ENCODE results near the gene CHCHD6.

The CHCHD6 gene

DNA sequence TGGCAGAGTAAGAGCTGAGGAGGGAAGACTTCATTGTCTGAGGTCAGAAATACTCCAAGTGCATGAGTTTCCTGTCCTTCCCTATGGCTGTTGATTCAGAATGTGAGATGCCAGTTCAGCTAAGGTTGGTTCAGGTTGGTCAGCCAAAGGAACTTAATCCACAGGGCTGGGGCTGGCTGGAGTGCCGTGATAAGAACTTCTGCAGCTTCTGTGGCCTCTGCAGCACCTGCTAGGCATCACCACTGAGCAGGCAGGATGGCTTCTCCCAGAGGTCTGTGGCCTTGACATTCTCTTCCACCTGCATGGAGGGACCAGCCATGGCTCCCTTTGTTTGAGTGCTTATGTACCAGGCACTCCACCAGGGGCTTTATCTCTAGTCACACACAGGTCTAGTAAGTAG, 169.4 kb downstream of the CHCHD6 start:
- TF ChIP-seq CTCF (IDR thresholded peaks at IDR 0.05): no peak
- Mint-ChIP-seq H3K36me3 (ENCODE audit: low read depth) (no peaks in the 10 kb centered on the region), H3K27me3 (ENCODE audit: low read depth, poor library complexity) (peaks cover 3% of the 10 kb centered on the region), H3K27ac (no peak overlapping the region), H3K4me1 (peaks cover 10% of the 10 kb centered on the region), H3K9me3 (no peaks in the 10 kb centered on the region), H3K4me3 (no peak overlapping the region)
- DNase-seq: no peak

DNA sequence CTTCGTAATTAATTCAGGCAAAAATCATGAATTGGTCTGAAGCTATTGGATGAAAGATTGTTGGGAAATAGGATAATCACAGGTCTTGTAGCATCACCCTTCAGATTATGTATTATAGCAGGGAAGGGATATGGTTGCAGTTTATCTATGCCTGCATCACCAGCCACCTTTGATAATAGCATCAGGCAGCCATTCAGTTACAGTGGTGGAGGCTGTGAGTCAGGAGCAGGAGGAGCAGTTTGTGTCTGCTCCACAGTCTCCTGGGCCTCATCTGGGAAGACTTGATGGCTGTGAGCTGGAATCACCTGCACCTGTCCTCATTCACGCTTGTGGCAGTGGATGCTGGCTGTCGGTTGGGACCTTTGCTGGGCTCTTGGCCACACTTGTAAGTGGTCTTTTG, 174.6 kb downstream of the CHCHD6 start:
- no peak overlapping the region for H3K27ac Mint-ChIP-seq
- no peak for DNase-seq
- H3K4me1 Mint-ChIP-seq: no peaks in the 10 kb centered on the region
- TF ChIP-seq CTCF (IDR thresholded peaks at IDR 0.05): no peak
- H3K4me3 Mint-ChIP-seq: no peak overlapping the region
- H3K36me3 Mint-ChIP-seq (ENCODE audit: low read depth): no peaks in the 10 kb centered on the region
- H3K9me3 Mint-ChIP-seq: no peaks in the 10 kb centered on the region
- H3K27me3 Mint-ChIP-seq (ENCODE audit: low read depth, poor library complexity): peaks cover 3% of the 10 kb centered on the region

GRCh38 chr3:126880901-126881300, 176.9 kb downstream of the CHCHD6 start:
- Mint-ChIP-seq H3K36me3 (ENCODE audit: low read depth) (no peaks in the 10 kb centered on the region), H3K4me1 (no peaks in the 10 kb centered on the region), H3K27ac (no peak overlapping the region), H3K4me3 (no peak overlapping the region), H3K9me3 (no peaks in the 10 kb centered on the region), H3K27me3 (ENCODE audit: low read depth, poor library complexity) (peaks cover 4% of the 10 kb centered on the region)
- no peak for TF ChIP-seq CTCF (IDR thresholded peaks at IDR 0.05)
- DNase-seq: no peak

DNA sequence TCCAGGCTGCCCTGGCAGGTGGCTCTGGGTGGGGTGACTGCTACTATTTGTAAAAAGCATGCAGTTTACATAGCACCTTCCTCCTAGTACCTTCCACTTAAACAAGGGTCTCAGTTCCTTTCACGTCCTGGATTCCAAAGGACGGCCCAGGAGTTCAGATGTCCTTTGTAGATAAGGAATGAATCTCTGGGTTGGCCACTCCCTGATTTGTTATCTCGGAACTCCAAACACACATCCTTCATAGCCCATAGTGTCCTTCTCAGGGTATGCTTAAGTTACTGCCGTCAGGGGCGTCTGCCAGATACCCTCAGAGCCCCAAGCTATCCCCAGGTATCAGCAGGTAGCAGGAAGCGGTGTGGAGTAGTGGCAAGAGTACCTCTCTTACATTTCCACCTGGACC, 177.8 kb downstream of the CHCHD6 start:
- no peak overlapping the region for H3K4me3 Mint-ChIP-seq
- H3K9me3 Mint-ChIP-seq: no peaks in the 10 kb centered on the region
- peaks cover 9% of the 10 kb centered on the region for H3K27me3 Mint-ChIP-seq (ENCODE audit: low read depth, poor library complexity)
- H3K4me1 Mint-ChIP-seq: no peaks in the 10 kb centered on the region
- TF ChIP-seq CTCF (IDR thresholded peaks at IDR 0.05): no peak
- H3K36me3 Mint-ChIP-seq (ENCODE audit: low read depth): no peaks in the 10 kb centered on the region
- H3K27ac Mint-ChIP-seq: no peak overlapping the region
- DNase-seq: no peak

GRCh38 chr3:126883241-126883640, 179.2 kb downstream of the CHCHD6 start:
- Mint-ChIP-seq H3K27me3 (ENCODE audit: low read depth, poor library complexity) (peaks cover 15% of the 10 kb centered on the region), H3K4me3 (no peak overlapping the region), H3K36me3 (ENCODE audit: low read depth) (no peaks in the 10 kb centered on the region), H3K9me3 (no peaks in the 10 kb centered on the region), H3K27ac (no peak overlapping the region), H3K4me1 (peaks cover 5% of the 10 kb centered on the region)
- no peak for DNase-seq
- no peak for TF ChIP-seq CTCF (IDR thresholded peaks at IDR 0.05)

GRCh38 chr3:126885425-126885824, 181.4 kb downstream of the CHCHD6 start:
- Mint-ChIP-seq H3K27me3 (ENCODE audit: low read depth, poor library complexity) (peaks cover 15% of the 10 kb centered on the region), H3K4me1 (peaks cover 7% of the 10 kb centered on the region), H3K27ac (no peak overlapping the region), H3K9me3 (no peaks in the 10 kb centered on the region), H3K4me3 (no peak overlapping the region), H3K36me3 (ENCODE audit: low read depth) (no peaks in the 10 kb centered on the region)
- no peak for DNase-seq
- TF ChIP-seq CTCF (IDR thresholded peaks at IDR 0.05): no peak

Data from nephron progenitor cell (in vitro differentiated cells).